H1 (cell line): ENCODE results near the gene MICOS13. TPM values are rescaled to one million over a fixed set of nuclear protein-coding genes. Genes with fewer than 3 reads are reported as not detected.

Experiments used
- CTCF ChIA-PET: fragments of 300-600 bp; sonication (Branson Sonifier 250); formaldehyde crosslinking; loops from one replicate; lab custom pipeline; 2021; ENCODE audit not compliant: partially characterized antibody; lab: Charles Lee
- POLR2A ChIA-PET: fragments of 300-600 bp; sonication (Branson Sonifier 250); formaldehyde crosslinking; loops from one replicate; lab custom pipeline; 2021; ENCODE audit warnings: inconsistent platforms; ENCODE audit not compliant: partially characterized antibody; lab: Charles Lee
- DNase-seq, 2 experiments: peaks; one replicate each; pipeline versions ENCODE4 v3.0.0 to v3.0.0-alpha.2; 2010 to 2022; ENCODE audit warnings: low spot score in 2 of 2, low read depth in 1 of 2, mixed read lengths in 1 of 2
- FAIRE-seq: peaks from 2 replicates; lab custom pipeline; 2011; peaks lifted over from hg19 to GRCh38; lab: Jason Lieb, UNC
- H2AFZ ChIP-seq: 2 replicates; pipeline ENCODE4 v1.8.1; 2012; ENCODE audit warnings: low read length, inconsistent platforms
- H2AK5ac ChIP-seq: 2 replicates; pipeline ENCODE4 v1.6.1; 2013; ENCODE audit warnings: low read depth, low read length
- H2BK120ac ChIP-seq: replicated peaks from 2 replicates; pipeline ENCODE3; 2013; ENCODE audit warnings: low read depth, low read length, inconsistent platforms
- H2BK12ac ChIP-seq: 2 replicates; pipeline ENCODE4 v1.6.1; 2013; ENCODE audit warnings: low read depth, low read length
- H2BK15ac ChIP-seq: 2 replicates; pipeline ENCODE4 v1.6.1; 2013; ENCODE audit warnings: low read length
- H2BK20ac ChIP-seq: 2 replicates; pipeline ENCODE4 v1.6.1; 2013; ENCODE audit warnings: low read length
- H2BK5ac ChIP-seq: 2 replicates; pipeline ENCODE4 v1.6.1; 2013; ENCODE audit warnings: low read depth, low read length
- H3K14ac ChIP-seq: 2 replicates; pipeline ENCODE4 v1.6.1; 2013; ENCODE audit warnings: inconsistent platforms; ENCODE audit not compliant: insufficient read length
- H3K18ac ChIP-seq: 2 replicates; pipeline ENCODE4 v1.6.1; 2013; ENCODE audit warnings: low read length; ENCODE audit errors: extremely low read depth
- H3K23ac ChIP-seq: 2 replicates; pipeline ENCODE4 v1.6.1; 2013; ENCODE audit warnings: inconsistent platforms; ENCODE audit not compliant: insufficient read length
- H3K23me2 ChIP-seq: 2 replicates; pipeline ENCODE4 v1.6.1; 2013; ENCODE audit warnings: low read depth, low read length
- H3K27ac ChIP-seq: 2 replicates; pipeline ENCODE4 v1.6.1; 2011; ENCODE audit warnings: low read depth, low read length, inconsistent platforms
- H3K27me3 ChIP-seq, 4 experiments: replicated peaks in 1 of 4; 1 replicate in 1 of 4; 2 replicates in 3 of 4; pipeline versions ENCODE4 v1.6.1 to v1.8.1; 2011 to 2013; ENCODE audit warnings: low read length in 3 of 4, mild to moderate bottlenecking in 3 of 4, inconsistent platforms in 2 of 4, mixed read lengths in 2 of 4, moderate library complexity in 1 of 4; ENCODE audit not compliant: control insufficient read depth in 3 of 4, insufficient read depth in 3 of 4; ENCODE audit errors: extremely low read depth in 1 of 4
- H3K36me3 ChIP-seq, 4 experiments: 2 replicates each; pipeline versions ENCODE4 v1.6.1 to v1.8.1; 2011 to 2013; ENCODE audit warnings: mild to moderate bottlenecking in 4 of 4, low read length in 3 of 4, moderate library complexity in 2 of 4, control low read depth in 1 of 4, inconsistent platforms in 1 of 4; ENCODE audit not compliant: insufficient read depth in 4 of 4, control insufficient read depth in 2 of 4
- H3K4ac ChIP-seq: replicated peaks from 2 replicates; pipeline ENCODE3; 2013; ENCODE audit warnings: low read length, low read depth, mixed read lengths, inconsistent platforms; ENCODE audit not compliant: insufficient read length
- H3K4me1 ChIP-seq, 4 experiments: replicated peaks in 1 of 4; 1 replicate in 1 of 4; 2 replicates in 3 of 4; pipeline versions ENCODE4 v1.6.1 to v1.8.1; 2011 to 2013; ENCODE audit warnings: low read length in 3 of 4, inconsistent platforms in 2 of 4, mixed read lengths in 1 of 4; ENCODE audit not compliant: insufficient read depth in 4 of 4, control insufficient read depth in 3 of 4
- H3K4me2 ChIP-seq, 2 experiments: 2 replicates each; pipeline versions ENCODE4 v1.6.1 to v1.8.1; 2011 to 2013; ENCODE audit warnings: low read depth in 2 of 2, low read length in 2 of 2, control low read depth in 1 of 2, inconsistent platforms in 1 of 2, mild to moderate bottlenecking in 1 of 2; ENCODE audit not compliant: insufficient read depth in 1 of 2
- H3K4me3 ChIP-seq, 4 experiments: fragments of 200-600, 300-600 bp in 1 of 4; sonication (generic), shearing (Covaris generic), sonication (Bioruptor Twin) in 1 of 4; 2 replicates each; pipeline versions ENCODE4 v1.5.1 to v1.8.1; 2011 to 2016; ENCODE audit warnings: low read length in 4 of 4, low read depth in 3 of 4, control low read depth in 2 of 4, inconsistent platforms in 2 of 4, mild to moderate bottlenecking in 2 of 4, mixed read lengths in 1 of 4, moderate library complexity in 1 of 4; ENCODE audit not compliant: insufficient read depth in 2 of 4; ENCODE audit errors: extremely low read depth in 1 of 4
- H3K56ac ChIP-seq: replicated peaks from 2 replicates; pipeline ENCODE3; 2013; ENCODE audit warnings: low read depth, mild to moderate bottlenecking, mixed read lengths, low read length, inconsistent platforms; ENCODE audit not compliant: insufficient read length
- H3K79me1 ChIP-seq: 2 replicates; pipeline ENCODE4 v1.6.1; 2013; ENCODE audit warnings: low read depth, low read length, control low read depth
- H3K79me2 ChIP-seq, 2 experiments: 2 replicates each; pipeline versions ENCODE4 v1.6.1 to v1.8.1; 2012 to 2013; ENCODE audit warnings: low read length in 2 of 2, mild to moderate bottlenecking in 2 of 2, inconsistent platforms in 1 of 2; ENCODE audit not compliant: insufficient read depth in 2 of 2, control insufficient read depth in 1 of 2
- H3K9ac ChIP-seq, 4 experiments: replicated peaks in 1 of 4; 1 replicate in 1 of 4; 2 replicates in 3 of 4; pipeline versions ENCODE4 v1.6.1 to v1.8.1; 2011 to 2013; ENCODE audit warnings: low read depth in 3 of 4, low read length in 3 of 4, control low read depth in 2 of 4, mild to moderate bottlenecking in 2 of 4, moderate library complexity in 2 of 4, inconsistent platforms in 1 of 4; ENCODE audit errors: extremely low read depth in 1 of 4
- H3K9me3 ChIP-seq, 2 experiments: 2 replicates each; pipeline versions ENCODE4 v1.6.1 to v1.8.1; 2012 to 2013; ENCODE audit warnings: mild to moderate bottlenecking in 2 of 2, moderate library complexity in 2 of 2, control low read depth in 1 of 2, inconsistent platforms in 1 of 2, low read depth in 1 of 2, low read length in 1 of 2, mixed read lengths in 1 of 2; ENCODE audit not compliant: insufficient read depth in 2 of 2
- H4K20me1 ChIP-seq, 2 experiments: replicated peaks in 1 of 2; 2 replicates each; pipeline versions ENCODE3 to v1.8.1; 2011 to 2013; ENCODE audit warnings: inconsistent platforms in 2 of 2, low read length in 2 of 2, mild to moderate bottlenecking in 1 of 2; ENCODE audit not compliant: insufficient read depth in 2 of 2, control insufficient read depth in 1 of 2
- H4K5ac ChIP-seq: 2 replicates; pipeline ENCODE4 v1.6.1; 2013; ENCODE audit warnings: low read length, low read depth, mixed read lengths, inconsistent platforms; ENCODE audit not compliant: insufficient read length
- H4K8ac ChIP-seq: 2 replicates; pipeline ENCODE4 v1.8.0; 2013; ENCODE audit warnings: mild to moderate bottlenecking, moderate library complexity, low read length, inconsistent platforms; ENCODE audit not compliant: insufficient read depth; ENCODE audit errors: extremely low read depth
- H4K91ac ChIP-seq: replicated peaks from 2 replicates; pipeline ENCODE3; 2013; ENCODE audit warnings: low read length, mixed read lengths, inconsistent platforms; ENCODE audit not compliant: insufficient read length
- ATF2 ChIP-seq: IDR thresholded peaks from 2 replicates; pipeline ENCODE4 v1.6.1; 2012; ENCODE audit warnings: low read length, inconsistent platforms
- CEBPB ChIP-seq: IDR thresholded peaks from 2 replicates; pipeline ENCODE4 v1.6.1; 2012; ENCODE audit warnings: low read depth, low read length
- CHD1 ChIP-seq: IDR thresholded peaks from 2 replicates; pipeline ENCODE4 v1.6.1; 2012; ENCODE audit warnings: low read depth, low read length, improper control_type of control experiment
- KDM5A ChIP-seq: fragments of 200-600 bp; IDR thresholded peaks from 2 replicates; pipeline ENCODE4 v1.7.1; 2012; ENCODE audit warnings: mild to moderate bottlenecking, low read length, inconsistent platforms, mixed read lengths
- POU5F1 ChIP-seq: IDR thresholded peaks from 2 replicates; pipeline ENCODE4 v1.6.1; 2011; ENCODE audit warnings: low read depth, mild to moderate bottlenecking, low read length, moderate library complexity
- SP1 ChIP-seq: IDR thresholded peaks from 2 replicates; pipeline ENCODE4 v1.6.1; 2011; ENCODE audit warnings: low read depth, low read length
- SP2 ChIP-seq: IDR thresholded peaks from 2 replicates; pipeline ENCODE4 v1.6.1; 2012; ENCODE audit warnings: mild to moderate bottlenecking, low read length, inconsistent platforms
- SRF ChIP-seq: IDR thresholded peaks from 2 replicates; pipeline ENCODE4 v1.6.1; 2011; ENCODE audit warnings: mild to moderate bottlenecking, low read depth, low read length, moderate library complexity
- ZNF274 ChIP-seq: IDR thresholded peaks from 2 replicates; pipeline ENCODE4 v1.7.0; 2012; ENCODE audit warnings: low read length, borderline replicate concordance; ENCODE audit errors: extremely low read depth
- WGBS, 2 experiments: shearing (Covaris generic) in 1 of 2; methylation state at CpG; one replicate each; pipeline versions ENCODE4 v1.1.6 to v1.1.7; 2013 to 2015; ENCODE audit warnings: low lambda C conversion rate in 2 of 2, mixed read lengths in 2 of 2, inconsistent platforms in 1 of 2, low coverage in 1 of 2, missing lambda C conversion rate in 1 of 2; ENCODE audit not compliant: insufficient replicate concordance in 2 of 2, insufficient coverage in 1 of 2, insufficient read length in 1 of 2; ENCODE audit errors: extremely low coverage in 1 of 2, missing lambda C conversion rate in 1 of 2; 5-methylcytosine and 5-hydroxymethylcytosine counted together
- polyA plus RNA-seq, 7 experiments: library from polyadenylated mRNA; depleted of rRNA in 3 of 7; stranded (reverse) in 5 of 7; unstranded in 2 of 7; fragments of >200 nt in 5 of 7; fragments of 200-250 nt in 2 of 7; gene quantifications; 1 replicate in 5 of 7; 2 replicates in 1 of 7; 4 replicates in 1 of 7; pipeline versions ENCODE4 v1.2.1 to v1.2.3, GENCODE V29; 2011 to 2013; ENCODE audit warnings: missing spikeins in 2 of 7, mixed read lengths in 2 of 7
- total RNA-seq: library from RNA; stranded (reverse); fragmentation: NEBNext Ultra II Directional; extraction: Animal tissue kit (Norgen Biotek cat#: 25700); gene quantifications from 2 replicates; pipeline ENCODE4 v1.2.1, GENCODE V29; 2021

MICOS13 gene
- total and polyA plus RNA-seq, 2 of the 8 experiments (the other 6 are each of a cell fraction or from before 2014, with no cell fraction given) = 17.3 to 36.1 TPM

GRCh38 chr19:5717215-5717935 is 37.1 kb upstream of the MICOS13 start:
- H3K27ac ChIP-seq = no peak overlapping the region; the same call in 1 of the 2 replicates
- H3K9me3 ChIP-seq = no peaks in the 10 kb centered on the region
- no peak overlapping the region for H2BK20ac ChIP-seq
- H3K18ac ChIP-seq = no peak overlapping the region
- peaks cover 13% of the 10 kb centered on the region for H3K79me1 ChIP-seq
- no peak overlapping the region for H2BK12ac ChIP-seq
- no peak overlapping the region for H4K5ac ChIP-seq
- H3K56ac ChIP-seq = no peak overlapping the region
- no peaks in the 10 kb centered on the region for H3K27me3 ChIP-seq
- no peak overlapping the region for H3K4ac ChIP-seq
- H3K4me3 ChIP-seq = no peak overlapping the region
- ChIA-PET CTCF (interaction anchor here (1.2 to 4.0 kb wide), 2 partner anchors 10 to 28 kb away, joined by 3 to 17 read pairs; partner anchors contain the start of gene RPL36), POLR2A (interaction anchor here (0.7 to 22.4 kb wide), 9 partner anchors 9 to 96 kb away, joined by 3 to 620 read pairs (median 18); partner anchors contain the start of genes DUS3L, RPL36, SAFB and SAFB2)
- no peak overlapping the region for H2AK5ac ChIP-seq
- no peak overlapping the region; a peak in 1 of 7 replicates for H3K9ac ChIP-seq
- peaks cover 7% of the 10 kb centered on the region for H3K23me2 ChIP-seq
- H3K4me1 ChIP-seq = no peaks in the 10 kb centered on the region; a peak in 2 of 7 replicates
- DNase-seq = no peak
- peak overlapping the region; percentile 37 to 55; a peak in 2 of 4 replicates for H3K4me2 ChIP-seq
- no peak for FAIRE-seq
- no peak overlapping the region for H3K14ac ChIP-seq
- H2AFZ ChIP-seq = no peak overlapping the region
- peaks cover 12 to 27% (median 20%) of the 10 kb centered on the region in 4 experiments for H3K36me3 ChIP-seq
- no peak overlapping the region for H2BK120ac ChIP-seq
- no peak overlapping the region for H4K91ac ChIP-seq
- no peak overlapping the region for H2BK15ac ChIP-seq
- H4K8ac ChIP-seq = no peak overlapping the region
- no peak overlapping the region for H2BK5ac ChIP-seq
- no peak for TF ChIP-seq SRF
- no peak for TF ChIP-seq CHD1
- TF ChIP-seq SP2 = no peak
- no peak for TF ChIP-seq POU5F1
- no peak for TF ChIP-seq ZNF274
- no peak for TF ChIP-seq SP1
- no peak for TF ChIP-seq CEBPB
- no peak for TF ChIP-seq KDM5A
- TF ChIP-seq ATF2 = no peak
- H4K20me1 ChIP-seq = peaks cover 10 to 13% of the 10 kb centered on the region in 2 experiments
- H3K79me2 ChIP-seq = peaks cover 34 to 49% of the 10 kb centered on the region in 2 experiments
- no peak overlapping the region for H3K23ac ChIP-seq
- WGBS, 2 experiments = 94% methylated on average over 7 of the region's 8 CpGs; no CpG with 5 or more reads in 1 of the 2 experiments
